ENCODE results near the gene RAET1E.

- TF ChIP-seq CTCF (IDR thresholded peaks at IDR 0.05) = no peak
- no peak for TF ChIP-seq POLR2AphosphoS5 (IDR thresholded peaks at IDR 0.05)
Measured at GRCh38 chr6:149898966-149899365, 1.1 kb upstream of the RAET1E start.
